Neural crest cell (in vitro differentiated cells): ENCODE data around the gene PIK3R2. TPM values are rescaled to one million over a fixed set of nuclear protein-coding genes. Genes with fewer than 3 reads are reported as not detected.
A peak's percentile ranks its signal among the peaks of the same experiment; 100 is the strongest.

Source experiments
- DNase-seq: peaks from one replicate; pipeline ENCODE4 v3.0.0; 2021; ENCODE audit warnings: low read depth, mixed read lengths, low spot score
- H3K27ac Mint-ChIP-seq: one replicate; pipeline ENCODE4 v1.8.0; 2021; ENCODE audit warnings: mild to moderate bottlenecking, mixed read lengths; ENCODE audit not compliant: unreplicated experiment
- H3K27me3 Mint-ChIP-seq: 2 replicates; pipeline ENCODE4 v1.8.0; 2021; ENCODE audit warnings: low read depth, mild to moderate bottlenecking, mixed read lengths
- H3K36me3 Mint-ChIP-seq: 2 replicates; pipeline ENCODE4 v1.8.0; 2021; ENCODE audit warnings: low read depth, mild to moderate bottlenecking, mixed read lengths
- H3K4me1 Mint-ChIP-seq: 2 replicates; pipeline ENCODE4 v1.8.0; 2021; ENCODE audit warnings: mixed read lengths
- H3K4me3 Mint-ChIP-seq: one replicate; pipeline ENCODE4 v1.8.0; 2021; ENCODE audit warnings: mild to moderate bottlenecking, mixed read lengths
- H3K9me3 Mint-ChIP-seq: 2 replicates; pipeline ENCODE4 v1.8.0; 2021; ENCODE audit warnings: mixed read lengths
- CTCF ChIP-seq: fragments of 200-600 bp; sonication (generic); conservative IDR thresholded peaks from 2 replicates; pipeline ENCODE4 v1.5.0; 2021; ENCODE audit warnings: antibody characterized with exemption, mild to moderate bottlenecking
- total RNA-seq: library from RNA; stranded (reverse); gene quantifications from 2 replicates; pipeline ENCODE4 v1.2.1, GENCODE V29; 2021

PIK3R2 gene
- total RNA-seq, 1 donor from 2014 or later, result 72.5 TPM

GRCh38 chr19:18172331-18173053 is 19.5 kb downstream of the PIK3R2 start:
- Mint-ChIP-seq H3K36me3 (peaks cover 8% of the 10 kb centered on the region), H3K4me1 (peaks cover 7% of the 10 kb centered on the region), H3K27ac (no peak overlapping the region), H3K9me3 (no peaks in the 10 kb centered on the region), H3K4me3 (no peak overlapping the region), H3K27me3 (peaks cover 43% of the 10 kb centered on the region)
- no peak for TF ChIP-seq CTCF
- no peak for DNase-seq

- Mint-ChIP-seq H3K36me3 (peaks cover 6% of the 10 kb centered on the region), H3K4me1 (peaks cover 7% of the 10 kb centered on the region), H3K27ac (no peak overlapping the region), H3K9me3 (no peaks in the 10 kb centered on the region), H3K4me3 (no peak overlapping the region), H3K27me3 (peaks cover 49% of the 10 kb centered on the region)
- no peak for DNase-seq
- no peak for TF ChIP-seq CTCF
These were observed 20.1 kb downstream of the PIK3R2 start for GRCh38 chr19:18173054-18173571.

GRCh38 chr19:18173572-18174288 is 20.8 kb downstream of the PIK3R2 start, which contains the start of gene IFI30:
Gene IFI30, plus strand, starts transcription at chr19:18173813. Its CDS starts 29 bp downstream, at chr19:18173842.
- DNase-seq, result no peak
- Mint-ChIP-seq H3K27me3 (peaks cover 53% of the 10 kb centered on the region), H3K4me3 (peak within 1 kb of the TSS; percentile 62), H3K27ac (no peak within 1 kb of the TSS), H3K9me3 (no peaks in the 10 kb centered on the region), H3K36me3 (peaks cover 5% of the 10 kb centered on the region), H3K4me1 (peaks cover 7% of the 10 kb centered on the region)
- TF ChIP-seq CTCF, result no peak

GRCh38 chr19:18174983-18175382 is 22.0 kb downstream of the PIK3R2 start:
- TF ChIP-seq CTCF, result no peak
- H3K27me3 Mint-ChIP-seq, result peaks cover 57% of the 10 kb centered on the region
- H3K4me1 Mint-ChIP-seq, result peaks cover 7% of the 10 kb centered on the region
- no peaks in the 10 kb centered on the region for H3K9me3 Mint-ChIP-seq
- H3K4me3 Mint-ChIP-seq, result no peak overlapping the region
- H3K27ac Mint-ChIP-seq, result no peak overlapping the region
- no peak for DNase-seq
- H3K36me3 Mint-ChIP-seq, result peaks cover 5% of the 10 kb centered on the region

GRCh38 chr19:18176367-18177310 is 23.7 kb downstream of the PIK3R2 start:
- H3K27ac Mint-ChIP-seq, result no peak overlapping the region
- no peaks in the 10 kb centered on the region for H3K9me3 Mint-ChIP-seq
- TF ChIP-seq CTCF, result no peak
- H3K4me1 Mint-ChIP-seq, result peaks cover 7% of the 10 kb centered on the region
- H3K36me3 Mint-ChIP-seq, result no peaks in the 10 kb centered on the region
- no peak overlapping the region for H3K4me3 Mint-ChIP-seq
- no peak for DNase-seq
- peaks cover 57% of the 10 kb centered on the region for H3K27me3 Mint-ChIP-seq
